Activated CD8-positive, alpha-beta T cell treated with anti-CD3 and anti-CD28 coated beads for 36 hours (primary cell): ENCODE data around the gene SMIM14. TPM values are rescaled to one million over a fixed set of nuclear protein-coding genes. Genes with fewer than 3 reads are reported as not detected.
"Not testable (repeated sequence)": the region's sequence is repeated elsewhere in the genome, so short reads cannot be mapped to it uniquely, and the experiment has no call there.

Experiments used
- ATAC-seq: fragments of 200-7000 bp; cut with Tn5 transposase; one replicate; pipeline ENCODE4 v1.10.0; 2021; ENCODE audit warnings: mild to moderate bottlenecking, moderate library complexity
- CTCF ChIA-PET: fragments of 350-600 bp; sonication (Branson Sonifier 250); formaldehyde crosslinking; loops from one replicate; lab custom pipeline; 2021; ENCODE audit warnings: antibody characterized with exemption; lab: Charles Lee
- POLR2A ChIA-PET: fragments of 350-600 bp; sonication (Branson Sonifier 250); formaldehyde crosslinking; loops from one replicate; lab custom pipeline; 2021; ENCODE audit warnings: antibody characterized with exemption; lab: Charles Lee
- DNase-seq: peaks from one replicate; pipeline ENCODE4 v3.0.0-alpha.2; 2020
- H3K27ac Mint-ChIP-seq: one replicate; pipeline ENCODE4 v1.8.0; 2021; ENCODE audit warnings: mild to moderate bottlenecking, mixed read lengths
- H3K27me3 Mint-ChIP-seq: one replicate; pipeline ENCODE4 v1.8.0; 2021; ENCODE audit warnings: mixed read lengths
- H3K36me3 Mint-ChIP-seq: one replicate; pipeline ENCODE4 v1.8.0; 2021; ENCODE audit warnings: low read depth, mixed read lengths
- H3K4me1 Mint-ChIP-seq: one replicate; pipeline ENCODE4 v1.8.0; 2021; ENCODE audit warnings: low read depth, mixed read lengths
- H3K4me3 Mint-ChIP-seq: one replicate; pipeline ENCODE4 v1.8.0; 2021; ENCODE audit warnings: mild to moderate bottlenecking, moderate library complexity, mixed read lengths
- H3K9me3 Mint-ChIP-seq: one replicate; pipeline ENCODE4 v1.8.0; 2021; ENCODE audit warnings: mixed read lengths
- intact Hi-C: fragments of 100-400 bp; cut with micrococcal nuclease; formaldehyde crosslinking; loops from one replicate; pipeline ENCODE4 v1.10.0; 2022
- total RNA-seq, 2 experiments: library from RNA; stranded (reverse); gene quantifications; one replicate each; pipeline ENCODE4 v1.2.3, GENCODE V29; 2021
- TF ChIP-seq, protein P1 (sequence below): fragments of 200-600 bp; IDR thresholded peaks from one replicate; pipeline ENCODE4 v1.8.0; 2022; ENCODE audit warnings: antibody characterized with exemption, mild to moderate bottlenecking

SMIM14 gene
- total RNA-seq, 2 experiments from 2014 or later, result 0.87 to 2.0 TPM

DNA sequence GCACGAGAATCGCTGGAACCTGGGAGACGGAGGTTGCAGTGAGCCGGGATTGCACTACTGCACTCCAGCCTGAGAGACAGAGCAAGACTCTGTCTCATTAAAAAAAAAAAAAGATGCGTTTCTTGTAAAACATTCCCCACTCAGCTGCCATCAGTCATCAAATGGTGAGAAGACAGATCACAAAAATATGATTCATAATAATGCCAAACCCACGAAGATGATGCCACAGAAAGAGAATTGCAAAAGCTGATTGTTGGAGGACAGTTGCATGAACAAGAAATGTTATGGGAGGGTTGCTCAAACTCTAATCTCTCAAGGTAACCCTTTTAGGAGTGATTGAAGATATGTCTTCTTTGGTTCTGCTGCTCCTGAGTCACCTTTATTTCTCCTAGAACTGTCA lies 21.4 kb upstream of the SMIM14 start:
- POLR2A ChIA-PET, result no interaction called here
- no peaks in the 10 kb centered on the region for H3K27me3 Mint-ChIP-seq
- TF ChIP-seq, protein P1, sequence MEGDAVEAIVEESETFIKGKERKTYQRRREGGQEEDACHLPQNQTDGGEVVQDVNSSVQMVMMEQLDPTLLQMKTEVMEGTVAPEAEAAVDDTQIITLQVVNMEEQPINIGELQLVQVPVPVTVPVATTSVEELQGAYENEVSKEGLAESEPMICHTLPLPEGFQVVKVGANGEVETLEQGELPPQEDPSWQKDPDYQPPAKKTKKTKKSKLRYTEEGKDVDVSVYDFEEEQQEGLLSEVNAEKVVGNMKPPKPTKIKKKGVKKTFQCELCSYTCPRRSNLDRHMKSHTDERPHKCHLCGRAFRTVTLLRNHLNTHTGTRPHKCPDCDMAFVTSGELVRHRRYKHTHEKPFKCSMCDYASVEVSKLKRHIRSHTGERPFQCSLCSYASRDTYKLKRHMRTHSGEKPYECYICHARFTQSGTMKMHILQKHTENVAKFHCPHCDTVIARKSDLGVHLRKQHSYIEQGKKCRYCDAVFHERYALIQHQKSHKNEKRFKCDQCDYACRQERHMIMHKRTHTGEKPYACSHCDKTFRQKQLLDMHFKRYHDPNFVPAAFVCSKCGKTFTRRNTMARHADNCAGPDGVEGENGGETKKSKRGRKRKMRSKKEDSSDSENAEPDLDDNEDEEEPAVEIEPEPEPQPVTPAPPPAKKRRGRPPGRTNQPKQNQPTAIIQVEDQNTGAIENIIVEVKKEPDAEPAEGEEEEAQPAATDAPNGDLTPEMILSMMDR, result no peak
- no peaks in the 10 kb centered on the region for H3K9me3 Mint-ChIP-seq
- peaks cover 5% of the 10 kb centered on the region for H3K4me1 Mint-ChIP-seq
- H3K36me3 Mint-ChIP-seq, result no peaks in the 10 kb centered on the region
- CTCF ChIA-PET, result interaction anchor here (0.7 to 1.0 kb wide), 3 partner anchors 9 to 191 kb away, joined by 3 to 4 read pairs (median 3); no protein-coding TSS in a partner anchor
- DNase-seq (no peak), ATAC-seq (no peak)
- H3K4me3 Mint-ChIP-seq, result no peak overlapping the region
- H3K27ac Mint-ChIP-seq, result no peak overlapping the region
- intact Hi-C loops, result no loop called here

DNA sequence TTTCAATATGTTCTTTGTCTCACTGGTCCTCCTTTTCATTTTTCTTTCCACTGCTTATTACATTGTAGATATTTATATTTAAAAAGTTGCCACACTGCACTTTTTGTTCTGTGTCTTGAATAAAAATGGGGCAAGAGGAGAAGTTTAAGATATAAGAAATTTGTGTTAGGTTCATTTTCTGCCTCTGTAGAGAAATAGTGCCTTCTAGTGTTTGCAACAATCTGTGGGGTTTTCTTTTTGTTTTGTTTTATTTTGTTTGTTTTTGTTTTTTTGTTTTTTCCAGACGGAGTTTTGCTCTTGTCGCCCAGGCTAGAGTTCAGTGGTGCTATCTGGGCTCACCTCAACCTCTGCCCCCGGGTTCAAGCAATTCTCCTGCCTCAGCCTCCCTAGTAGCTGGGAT lies 20.1 kb upstream of the SMIM14 start:
- Mint-ChIP-seq H3K27ac (no peak overlapping the region), H3K9me3 (no peaks in the 10 kb centered on the region), H3K27me3 (no peaks in the 10 kb centered on the region), H3K4me1 (peaks cover 5% of the 10 kb centered on the region), H3K4me3 (no peak overlapping the region), H3K36me3 (no peaks in the 10 kb centered on the region)
- TF ChIP-seq, protein P1, result no peak
- ATAC-seq (no peak), DNase-seq (no peak)
- intact Hi-C loops, result no loop called here
- POLR2A ChIA-PET, result no interaction called here
- CTCF ChIA-PET, result interaction anchor here (0.7 to 2.2 kb wide), 6 partner anchors 15 to 190 kb away, joined by 3 to 8 read pairs (median 4); partner anchors contain the start of genes SMIM14 and UBE2K

DNA sequence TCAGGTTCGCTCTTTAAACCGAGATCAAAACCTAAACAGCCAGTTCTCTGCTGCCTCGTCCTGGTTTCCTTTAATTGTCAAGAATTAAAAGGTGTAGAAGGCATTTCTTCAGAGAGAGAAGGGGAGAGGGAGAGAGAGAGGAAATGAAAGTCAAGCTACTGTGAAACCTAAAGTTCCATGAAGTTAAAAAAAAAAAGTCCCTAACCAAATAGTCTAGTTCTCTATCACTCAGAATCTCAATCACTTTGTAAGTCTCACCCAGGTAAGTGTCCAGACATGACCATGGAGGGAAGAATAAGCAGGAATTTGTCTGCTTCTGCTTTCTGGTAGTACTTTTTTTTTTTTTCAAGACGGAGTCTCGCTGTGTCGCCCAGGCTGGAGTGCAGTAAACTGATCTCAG lies 18.8 kb upstream of the SMIM14 start:
- Mint-ChIP-seq H3K27me3 (no peaks in the 10 kb centered on the region), H3K4me1 (peaks cover 5% of the 10 kb centered on the region), H3K4me3 (no peak overlapping the region), H3K27ac (no peak overlapping the region), H3K36me3 (no peaks in the 10 kb centered on the region), H3K9me3 (no peaks in the 10 kb centered on the region)
- intact Hi-C loops, result no loop called here
- ATAC-seq, result no peak
- DNase-seq, result no peak
- ChIA-PET POLR2A (no interaction called here), CTCF (interaction anchor here (2.2 kb wide), 1 partner anchor 188 kb away, joined by 8 read pairs; no protein-coding TSS in a partner anchor)
- TF ChIP-seq, protein P1, result no peak

DNA sequence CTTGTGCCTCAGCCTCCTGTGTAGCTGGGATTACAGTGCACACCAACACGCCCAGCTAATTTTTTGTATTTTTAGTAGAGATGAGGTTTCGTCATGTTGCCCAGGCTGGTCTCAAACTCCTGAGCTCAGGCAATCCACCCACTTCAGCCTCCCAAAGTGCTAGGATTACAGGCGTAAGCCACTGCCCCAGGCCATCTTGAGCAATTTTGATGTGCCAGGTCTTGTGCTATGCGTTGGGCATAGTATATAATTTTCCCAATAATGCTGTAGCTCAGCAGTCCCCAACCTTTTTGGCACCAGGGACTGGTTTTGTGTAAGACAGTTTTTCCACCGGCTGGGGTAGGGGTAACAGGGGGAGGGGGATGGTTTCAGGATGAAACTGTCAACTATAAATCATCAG lies 18.0 kb upstream of the SMIM14 start:
- H3K27me3 Mint-ChIP-seq, H3K4me3 Mint-ChIP-seq, intact Hi-C loops, H3K27ac Mint-ChIP-seq, DNase-seq, H3K36me3 Mint-ChIP-seq, H3K4me1 Mint-ChIP-seq, ATAC-seq, POLR2A ChIA-PET, H3K9me3 Mint-ChIP-seq: not testable (repeated sequence)
- CTCF ChIA-PET, result interaction anchor here (2.2 kb wide), 1 partner anchor 187 kb away, joined by 8 read pairs; no protein-coding TSS in a partner anchor

DNA sequence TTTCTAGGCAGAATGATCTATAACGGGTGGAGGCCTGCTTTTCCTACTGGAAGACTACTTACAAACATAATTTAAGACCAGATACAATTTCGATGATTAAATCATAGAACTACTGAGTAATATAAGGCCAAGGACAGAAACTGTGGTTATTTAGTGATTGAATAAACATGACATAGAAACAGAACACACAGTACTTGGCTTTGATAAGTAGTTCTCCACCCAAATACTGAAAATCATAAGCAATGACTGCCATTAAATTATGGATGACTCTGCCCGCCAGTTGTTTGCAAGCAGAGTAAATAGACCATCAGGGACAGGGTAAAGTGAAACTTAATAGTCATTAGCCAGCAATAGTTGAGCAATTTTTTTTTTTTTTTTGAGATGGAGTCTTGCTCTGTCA lies 17.2 kb upstream of the SMIM14 start:
- Mint-ChIP-seq H3K4me3 (no peak overlapping the region), H3K36me3 (no peaks in the 10 kb centered on the region), H3K27me3 (no peaks in the 10 kb centered on the region), H3K27ac (no peak overlapping the region), H3K9me3 (no peaks in the 10 kb centered on the region), H3K4me1 (peaks cover 5% of the 10 kb centered on the region)
- ATAC-seq, result no peak
- TF ChIP-seq, protein P1, result no peak
- POLR2A ChIA-PET, result no interaction called here
- DNase-seq, result no peak
- intact Hi-C loops, result no loop called here
- CTCF ChIA-PET, result no interaction called here
